HCT116 (cell line): ENCODE results near the gene AGK.

ENCODE experiments used
- CBX3 ChIP-seq: IDR thresholded peaks from 2 replicates; pipeline ENCODE4 v1.6.1; 2012; ENCODE audit warnings: low read depth
- CEBPB ChIP-seq: IDR thresholded peaks from 2 replicates; pipeline ENCODE4 v1.6.1; 2012; ENCODE audit warnings: low read depth
- EZH2 ChIP-seq: fragments of 200-600 bp; sonication (generic); IDR thresholded peaks from 2 replicates; pipeline ENCODE4 v1.6.1; 2017; ENCODE audit warnings: antibody characterized with exemption, mixed run types
- EZH2phosphoT487 ChIP-seq: fragments of 200-600 bp; IDR thresholded peaks from 2 replicates; pipeline ENCODE4 v1.6.1; 2018; ENCODE audit warnings: antibody characterized with exemption, borderline replicate concordance
- JUND ChIP-seq: IDR thresholded peaks from 2 replicates; pipeline ENCODE4 v1.6.1; 2012
- POLR2A ChIP-seq: IDR thresholded peaks from 2 replicates; pipeline ENCODE4 v1.7.0; 2011; ENCODE audit warnings: borderline replicate concordance; ENCODE audit not compliant: insufficient read depth, insufficient read length; ENCODE audit errors: extremely low read depth
- POLR2AphosphoS5 ChIP-seq: IDR thresholded peaks from 2 replicates; pipeline ENCODE4 v1.6.1; 2011; ENCODE audit warnings: mild to moderate bottlenecking, low read depth, low read length, moderate library complexity
- RAD21 ChIP-seq: IDR thresholded peaks from 2 replicates; pipeline ENCODE4 v1.6.1; 2012; ENCODE audit warnings: low read depth, mild to moderate bottlenecking
- SIN3A ChIP-seq: IDR thresholded peaks from 2 replicates; pipeline ENCODE4 v1.6.1; 2012; ENCODE audit warnings: low read depth
- SP1 ChIP-seq: IDR thresholded peaks from 2 replicates; pipeline ENCODE4 v1.6.1; 2012; ENCODE audit warnings: low read depth
- YY1 ChIP-seq: IDR thresholded peaks from 2 replicates; pipeline ENCODE4 v1.6.1; 2011; ENCODE audit warnings: low read length, low read depth, moderate library complexity, mild to moderate bottlenecking; ENCODE audit not compliant: insufficient replicate concordance; ENCODE audit errors: extremely low read depth
- TF ChIP-seq, protein P1 (sequence below): IDR thresholded peaks from 2 replicates; pipeline ENCODE4 v1.6.1; 2011; ENCODE audit warnings: mild to moderate bottlenecking, low read length, moderate library complexity; ENCODE audit not compliant: insufficient replicate concordance; ENCODE audit errors: extremely low read depth
- TF ChIP-seq, protein P2 (sequence below), 3 experiments: fragments of 200-600 bp in 1 of 3; sonication (generic) in 1 of 3; IDR thresholded peaks in 2 of 3; conservative IDR thresholded peaks in 1 of 3; 2 replicates each; pipeline ENCODE4 v1.5.1; 2012 to 2017; ENCODE audit warnings: low read depth in 2 of 3, low read length in 2 of 3, antibody characterized with exemption in 1 of 3, borderline replicate concordance in 1 of 3, control low read depth in 1 of 3, mild to moderate bottlenecking in 1 of 3, mixed read lengths in 1 of 3, mixed run types in 1 of 3, moderate library complexity in 1 of 3; ENCODE audit not compliant: insufficient read depth in 1 of 3
- TF ChIP-seq, protein P3 (sequence below): IDR thresholded peaks from 2 replicates; pipeline ENCODE4 v1.6.1; 2012; ENCODE audit warnings: low read depth

DNA sequence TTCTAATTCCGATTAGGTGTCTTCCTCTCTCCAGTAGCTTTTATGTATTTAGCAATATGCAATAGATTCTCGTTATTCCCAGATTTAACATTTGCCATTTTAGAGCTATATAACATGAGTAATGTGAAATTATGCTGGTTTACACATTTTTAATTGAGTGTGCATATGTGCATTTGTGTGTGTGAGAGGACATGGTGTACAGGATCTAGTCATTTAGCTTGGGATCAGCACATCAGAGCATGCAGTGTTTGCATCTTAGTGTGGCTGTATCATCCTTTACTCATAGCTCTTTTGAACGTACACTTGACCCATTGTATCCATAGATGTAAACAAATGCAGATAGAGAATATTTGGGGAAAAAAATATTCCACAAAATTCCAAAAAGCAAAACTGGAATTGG, 84.8 kb downstream of the AGK start:
- TF ChIP-seq, protein P1, sequence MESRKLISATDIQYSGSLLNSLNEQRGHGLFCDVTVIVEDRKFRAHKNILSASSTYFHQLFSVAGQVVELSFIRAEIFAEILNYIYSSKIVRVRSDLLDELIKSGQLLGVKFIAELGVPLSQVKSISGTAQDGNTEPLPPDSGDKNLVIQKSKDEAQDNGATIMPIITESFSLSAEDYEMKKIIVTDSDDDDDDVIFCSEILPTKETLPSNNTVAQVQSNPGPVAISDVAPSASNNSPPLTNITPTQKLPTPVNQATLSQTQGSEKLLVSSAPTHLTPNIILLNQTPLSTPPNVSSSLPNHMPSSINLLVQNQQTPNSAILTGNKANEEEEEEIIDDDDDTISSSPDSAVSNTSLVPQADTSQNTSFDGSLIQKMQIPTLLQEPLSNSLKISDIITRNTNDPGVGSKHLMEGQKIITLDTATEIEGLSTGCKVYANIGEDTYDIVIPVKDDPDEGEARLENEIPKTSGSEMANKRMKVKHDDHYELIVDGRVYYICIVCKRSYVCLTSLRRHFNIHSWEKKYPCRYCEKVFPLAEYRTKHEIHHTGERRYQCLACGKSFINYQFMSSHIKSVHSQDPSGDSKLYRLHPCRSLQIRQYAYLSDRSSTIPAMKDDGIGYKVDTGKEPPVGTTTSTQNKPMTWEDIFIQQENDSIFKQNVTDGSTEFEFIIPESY: no peak
- TF ChIP-seq, protein P2, sequence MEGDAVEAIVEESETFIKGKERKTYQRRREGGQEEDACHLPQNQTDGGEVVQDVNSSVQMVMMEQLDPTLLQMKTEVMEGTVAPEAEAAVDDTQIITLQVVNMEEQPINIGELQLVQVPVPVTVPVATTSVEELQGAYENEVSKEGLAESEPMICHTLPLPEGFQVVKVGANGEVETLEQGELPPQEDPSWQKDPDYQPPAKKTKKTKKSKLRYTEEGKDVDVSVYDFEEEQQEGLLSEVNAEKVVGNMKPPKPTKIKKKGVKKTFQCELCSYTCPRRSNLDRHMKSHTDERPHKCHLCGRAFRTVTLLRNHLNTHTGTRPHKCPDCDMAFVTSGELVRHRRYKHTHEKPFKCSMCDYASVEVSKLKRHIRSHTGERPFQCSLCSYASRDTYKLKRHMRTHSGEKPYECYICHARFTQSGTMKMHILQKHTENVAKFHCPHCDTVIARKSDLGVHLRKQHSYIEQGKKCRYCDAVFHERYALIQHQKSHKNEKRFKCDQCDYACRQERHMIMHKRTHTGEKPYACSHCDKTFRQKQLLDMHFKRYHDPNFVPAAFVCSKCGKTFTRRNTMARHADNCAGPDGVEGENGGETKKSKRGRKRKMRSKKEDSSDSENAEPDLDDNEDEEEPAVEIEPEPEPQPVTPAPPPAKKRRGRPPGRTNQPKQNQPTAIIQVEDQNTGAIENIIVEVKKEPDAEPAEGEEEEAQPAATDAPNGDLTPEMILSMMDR (IDR thresholded peaks at IDR 0.05 in 2 of 3, conservative IDR thresholded peaks at IDR 0.05 in 1 of 3; ENCODE audit: borderline replicate concordance in 1 of 3, insufficient read depth in 1 of 3, low read depth in 2 of 3, low read length in 2 of 3): no peak
- no peak for TF ChIP-seq POLR2AphosphoS5
- no peak for TF ChIP-seq JUND
- TF ChIP-seq SP1: no peak
- no peak for TF ChIP-seq POLR2A
- no peak for TF ChIP-seq CBX3
- TF ChIP-seq CEBPB: no peak
- TF ChIP-seq SIN3A: no peak
- TF ChIP-seq YY1: no peak
- no peak for TF ChIP-seq RAD21
- TF ChIP-seq, protein P3, sequence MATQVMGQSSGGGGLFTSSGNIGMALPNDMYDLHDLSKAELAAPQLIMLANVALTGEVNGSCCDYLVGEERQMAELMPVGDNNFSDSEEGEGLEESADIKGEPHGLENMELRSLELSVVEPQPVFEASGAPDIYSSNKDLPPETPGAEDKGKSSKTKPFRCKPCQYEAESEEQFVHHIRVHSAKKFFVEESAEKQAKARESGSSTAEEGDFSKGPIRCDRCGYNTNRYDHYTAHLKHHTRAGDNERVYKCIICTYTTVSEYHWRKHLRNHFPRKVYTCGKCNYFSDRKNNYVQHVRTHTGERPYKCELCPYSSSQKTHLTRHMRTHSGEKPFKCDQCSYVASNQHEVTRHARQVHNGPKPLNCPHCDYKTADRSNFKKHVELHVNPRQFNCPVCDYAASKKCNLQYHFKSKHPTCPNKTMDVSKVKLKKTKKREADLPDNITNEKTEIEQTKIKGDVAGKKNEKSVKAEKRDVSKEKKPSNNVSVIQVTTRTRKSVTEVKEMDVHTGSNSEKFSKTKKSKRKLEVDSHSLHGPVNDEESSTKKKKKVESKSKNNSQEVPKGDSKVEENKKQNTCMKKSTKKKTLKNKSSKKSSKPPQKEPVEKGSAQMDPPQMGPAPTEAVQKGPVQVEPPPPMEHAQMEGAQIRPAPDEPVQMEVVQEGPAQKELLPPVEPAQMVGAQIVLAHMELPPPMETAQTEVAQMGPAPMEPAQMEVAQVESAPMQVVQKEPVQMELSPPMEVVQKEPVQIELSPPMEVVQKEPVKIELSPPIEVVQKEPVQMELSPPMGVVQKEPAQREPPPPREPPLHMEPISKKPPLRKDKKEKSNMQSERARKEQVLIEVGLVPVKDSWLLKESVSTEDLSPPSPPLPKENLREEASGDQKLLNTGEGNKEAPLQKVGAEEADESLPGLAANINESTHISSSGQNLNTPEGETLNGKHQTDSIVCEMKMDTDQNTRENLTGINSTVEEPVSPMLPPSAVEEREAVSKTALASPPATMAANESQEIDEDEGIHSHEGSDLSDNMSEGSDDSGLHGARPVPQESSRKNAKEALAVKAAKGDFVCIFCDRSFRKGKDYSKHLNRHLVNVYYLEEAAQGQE: no peak
- TF ChIP-seq EZH2phosphoT487: no peak
- TF ChIP-seq EZH2: no peak
